LoVo (cell line): ENCODE measurements around the gene JARID2.

Source experiments
- DNase-seq: peaks from one replicate; pipeline ENCODE4 v3.0.0-alpha.2; 2016; ENCODE audit warnings: low spot score

JARID2 gene

GRCh38 chr6:15246666-15247499, 1.0 kb downstream of the JARID2 start:
- no peak for DNase-seq

GRCh38 chr6:15247500-15248450, 1.9 kb downstream of the JARID2 start:
- peak; percentile 35 for DNase-seq

GRCh38 chr6:15248451-15249370, 2.8 kb downstream of the JARID2 start:
- DNase-seq, result peak; percentile 93

GRCh38 chr6:15249371-15250019, 3.6 kb downstream of the JARID2 start:
- DNase-seq, result no peak

- DNase-seq, result no peak
Measured at GRCh38 chr6:15250187-15251168, 4.6 kb downstream of the JARID2 start.

- no peak for DNase-seq
Measured at GRCh38 chr6:15252195-15252594, 6.3 kb downstream of the JARID2 start.

- no peak for DNase-seq
Measured at GRCh38 chr6:15253203-15254022, 7.5 kb downstream of the JARID2 start.

GRCh38 chr6:15254070-15254975, 8.5 kb downstream of the JARID2 start:
- DNase-seq, result no peak

GRCh38 chr6:15255481-15255880, 9.6 kb downstream of the JARID2 start:
- no peak for DNase-seq

GRCh38 chr6:15255909-15256395, 10.1 kb downstream of the JARID2 start:
- DNase-seq, result no peak

- DNase-seq, result no peak
Measured at GRCh38 chr6:15256538-15257271, 10.8 kb downstream of the JARID2 start.

GRCh38 chr6:15257357-15258132, 11.7 kb downstream of the JARID2 start:
- no peak for DNase-seq

GRCh38 chr6:15259766-15260098, 13.9 kb downstream of the JARID2 start:
- DNase-seq, result no peak

- DNase-seq, result no peak
Measured at GRCh38 chr6:15260099-15260821, 14.4 kb downstream of the JARID2 start.

GRCh38 chr6:15263780-15264374, 18.0 kb downstream of the JARID2 start:
- no peak for DNase-seq
